ENCODE results near the gene ZSCAN32.

The ZSCAN32 gene

DNA sequence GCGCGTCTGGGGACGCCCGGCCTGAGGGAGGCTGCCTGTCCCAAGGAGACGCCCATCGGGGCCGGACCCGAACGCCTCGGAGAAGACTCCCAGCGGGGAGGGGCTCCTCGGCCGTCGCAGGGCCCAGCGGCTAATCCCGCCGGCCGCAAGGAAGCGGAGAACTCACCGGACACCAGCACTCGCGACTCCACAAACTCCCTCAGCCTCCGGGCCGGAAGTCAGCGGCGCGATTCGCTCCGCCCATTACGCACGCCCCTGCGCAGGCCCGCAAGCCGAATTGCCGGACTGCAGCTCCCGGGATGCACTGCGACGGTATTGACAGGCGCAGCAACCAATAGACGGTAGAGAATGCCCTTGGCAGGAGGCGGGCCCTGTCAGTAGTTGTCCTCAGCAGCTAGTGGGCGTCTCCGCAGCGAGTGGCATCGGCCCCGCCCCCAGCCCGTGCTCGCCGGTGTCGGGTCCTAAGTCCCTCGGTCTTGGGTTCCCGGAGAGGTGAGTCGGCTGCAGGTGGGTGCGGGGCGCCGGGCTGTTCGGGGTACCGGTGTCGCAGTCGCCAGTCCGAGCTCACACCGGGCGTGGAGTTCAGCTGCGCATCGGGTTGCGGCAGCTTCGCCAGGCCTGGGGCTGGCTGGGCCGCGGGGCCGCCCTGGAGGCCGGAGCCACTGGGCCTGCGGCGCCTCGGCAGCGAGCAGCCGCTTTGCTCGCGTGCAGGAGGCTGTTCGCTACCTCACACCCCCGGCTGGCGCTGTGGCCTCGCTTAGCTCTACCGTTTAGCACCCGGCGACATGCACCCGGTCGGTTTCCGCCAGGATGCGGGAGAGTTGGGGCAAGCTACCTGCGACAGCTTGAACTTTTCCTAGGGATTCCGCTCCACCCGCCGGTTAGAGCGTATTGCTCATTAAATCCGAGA lies at the start of gene ZSCAN32, which contains the start of gene ZNF174:
ZSCAN32 (minus strand) TSS at position 226 of the 910 bp plus-strand sequence. CDS start 3,447 bp downstream, outside the sequence.
ZNF174 (plus strand) TSS at position 437 of the 910 bp plus-strand sequence. CDS start 790 bp downstream, outside the sequence.
- peak; percentile 97 for DNase-seq (ENCODE audit: low read depth)

DNA sequence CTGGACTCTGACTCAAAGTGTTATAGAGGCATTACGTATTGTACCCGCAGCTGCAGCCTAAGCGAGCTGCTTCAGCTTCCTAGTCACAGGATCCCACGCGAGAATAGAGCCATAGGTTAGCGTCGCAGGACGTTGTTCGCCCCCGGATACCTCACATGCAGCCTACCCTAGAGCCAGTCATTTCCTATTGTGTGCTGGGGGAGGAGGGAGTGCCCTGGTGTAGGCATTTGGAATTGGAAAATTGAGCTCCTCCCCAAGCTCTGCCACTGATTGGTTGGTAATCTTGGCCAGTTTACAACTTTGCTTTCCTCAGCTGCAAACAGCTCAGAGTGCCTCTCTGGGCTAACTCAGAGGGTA lies 43.2 kb upstream of the ZSCAN32 start:
- peak; percentile 32 for DNase-seq (ENCODE audit: low read depth)

DNA sequence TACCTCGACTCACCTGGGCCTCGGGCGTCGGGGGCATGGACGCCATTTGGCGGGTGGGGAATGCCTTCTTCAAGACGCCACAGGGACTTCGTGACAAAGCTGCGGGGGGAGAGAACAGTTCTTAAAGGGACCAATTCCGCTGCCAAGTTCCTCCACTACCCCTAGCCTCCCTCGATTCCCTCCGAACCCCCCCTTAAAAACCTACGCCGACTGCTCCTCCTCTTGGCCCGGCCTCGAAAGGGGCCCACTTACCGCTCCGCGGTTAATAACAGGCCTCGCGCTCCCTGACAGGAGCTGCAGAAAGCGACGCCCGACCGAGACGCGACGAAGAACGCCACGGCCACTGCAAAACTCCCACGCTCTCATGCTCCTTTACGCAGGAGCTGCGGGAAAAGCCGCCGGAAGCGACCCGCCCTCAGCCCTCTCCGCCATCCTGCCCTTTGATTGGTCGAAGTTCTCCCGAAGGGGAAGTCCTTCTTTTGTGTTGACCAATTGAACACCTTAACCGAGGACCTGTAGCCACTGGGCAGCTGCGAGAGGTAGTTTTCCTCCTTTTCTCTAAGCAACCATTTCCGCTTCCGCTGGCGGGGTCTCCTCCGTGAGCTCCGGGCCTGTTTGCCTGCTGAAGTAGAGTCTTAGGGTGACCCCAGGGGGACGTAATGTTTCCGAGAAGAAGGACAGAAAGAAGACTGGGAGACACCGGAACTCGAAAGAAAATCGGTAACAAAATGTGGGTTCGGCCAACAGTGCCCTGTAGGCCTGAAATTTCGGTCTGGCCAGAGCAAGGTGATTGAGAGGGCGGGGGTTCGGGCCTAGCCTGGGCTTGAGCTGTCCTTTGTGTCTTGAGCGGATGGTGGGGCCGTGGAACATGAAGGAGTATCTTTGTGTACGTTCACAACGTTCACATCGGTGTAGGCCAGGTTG lies 42.6 kb upstream of the ZSCAN32 start, which contains the start of the genes NAA60 and ZNF597:
NAA60 (plus strand) TSS at position 573 of the 924 bp plus-strand sequence. CDS start 32,548 bp downstream, outside the sequence.
ZNF597 (minus strand) TSS at position 397 of the 924 bp plus-strand sequence; CDS start at position 46, 351 bp downstream.
- peak; percentile 67 for DNase-seq (ENCODE audit: low read depth)

DNA sequence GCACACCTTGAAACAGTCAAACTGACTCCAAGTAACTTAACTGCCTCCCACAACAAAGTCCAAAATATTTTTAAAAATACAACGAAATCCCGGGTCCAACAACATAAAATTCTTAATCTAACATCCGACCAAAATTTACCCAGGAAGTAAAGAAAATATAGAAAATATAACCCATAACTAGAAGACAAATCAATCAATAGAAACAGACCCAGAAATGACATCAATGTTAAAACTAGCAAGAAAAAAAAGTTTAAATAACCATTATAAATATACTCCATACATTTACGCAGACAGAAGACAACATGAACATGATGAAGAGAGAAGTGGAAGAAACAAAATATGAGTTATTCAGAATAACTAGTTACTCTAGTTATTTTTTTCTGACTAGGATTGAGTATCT lies 38.8 kb upstream of the ZSCAN32 start:
- DNase-seq (ENCODE audit: low read depth) = no peak

DNA sequence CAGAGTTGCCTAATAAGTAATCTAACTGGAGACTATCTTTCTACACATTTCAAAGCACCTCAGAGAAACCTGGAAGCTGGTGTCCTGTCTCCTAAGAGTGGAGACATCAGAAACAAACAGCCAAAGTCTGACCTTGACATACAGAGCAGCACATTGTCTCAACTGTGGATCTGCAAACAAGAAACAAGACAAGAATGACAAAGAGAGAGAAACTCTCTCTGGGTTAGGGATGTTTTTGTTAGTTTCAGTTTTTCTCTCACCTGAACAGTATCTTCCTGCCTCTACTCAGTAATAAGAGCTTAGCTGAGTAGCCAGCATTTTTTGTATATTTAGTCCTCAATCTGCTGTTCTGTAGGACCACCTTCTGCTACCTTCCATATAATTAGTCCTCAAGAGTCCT lies 33.6 kb upstream of the ZSCAN32 start:
- DNase-seq (ENCODE audit: low read depth) = no peak

DNA sequence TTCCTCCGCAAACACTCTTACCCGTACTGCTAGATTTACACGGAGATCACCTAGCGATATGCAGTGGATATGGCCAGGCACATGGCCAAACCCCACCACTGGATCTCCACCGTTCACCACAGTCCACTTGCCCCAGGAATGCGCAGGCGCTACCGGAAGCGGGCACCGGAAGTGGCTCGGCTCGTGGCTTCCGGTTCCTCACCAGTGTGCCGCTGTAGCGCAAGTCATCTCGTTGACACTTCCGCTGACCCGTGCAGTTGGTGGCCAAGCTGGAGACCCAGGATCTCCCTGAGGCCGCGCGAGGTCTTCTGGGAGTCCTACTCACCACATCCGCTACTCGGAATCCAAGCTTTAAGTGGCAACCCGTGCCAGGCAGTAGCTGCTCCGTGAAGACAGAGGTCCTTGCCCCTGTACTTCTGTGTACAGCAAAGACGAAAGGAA lies 31.0 kb upstream of the ZSCAN32 start:
- peak; percentile 28 for DNase-seq (ENCODE audit: low read depth)

DNA sequence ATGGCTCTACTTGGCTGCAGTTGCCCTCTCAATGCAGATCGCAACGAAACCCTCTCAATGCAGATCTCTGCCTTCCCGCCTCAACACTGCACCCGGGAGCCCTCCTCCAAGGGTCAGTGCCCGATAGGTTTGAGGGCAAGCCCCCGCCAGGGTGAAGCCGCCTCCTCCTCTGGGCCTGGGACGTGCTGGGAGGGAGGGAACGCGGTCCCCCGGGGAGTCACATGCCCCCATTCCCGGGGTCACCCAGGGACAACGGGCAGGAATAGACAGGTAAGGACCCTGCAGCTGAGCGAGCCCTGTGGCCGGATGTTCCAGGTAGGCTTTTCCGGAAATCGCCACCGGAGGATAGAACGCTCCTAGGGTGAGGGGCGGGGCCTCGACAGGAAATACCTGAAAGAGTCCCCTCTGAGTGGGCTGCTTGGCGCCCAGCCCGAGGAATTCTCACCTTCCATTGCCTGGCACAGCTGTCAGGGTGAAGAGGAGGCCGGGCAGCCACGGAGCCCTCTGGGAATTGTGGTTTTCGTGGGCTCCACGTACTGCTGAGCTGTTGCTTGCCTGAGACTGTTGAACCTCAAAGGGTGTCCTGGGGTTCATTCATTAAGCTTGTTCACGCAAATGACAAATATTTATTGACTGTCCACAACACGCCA lies 13.1 kb upstream of the ZSCAN32 start:
- no peak for DNase-seq (ENCODE audit: low read depth)

DNA sequence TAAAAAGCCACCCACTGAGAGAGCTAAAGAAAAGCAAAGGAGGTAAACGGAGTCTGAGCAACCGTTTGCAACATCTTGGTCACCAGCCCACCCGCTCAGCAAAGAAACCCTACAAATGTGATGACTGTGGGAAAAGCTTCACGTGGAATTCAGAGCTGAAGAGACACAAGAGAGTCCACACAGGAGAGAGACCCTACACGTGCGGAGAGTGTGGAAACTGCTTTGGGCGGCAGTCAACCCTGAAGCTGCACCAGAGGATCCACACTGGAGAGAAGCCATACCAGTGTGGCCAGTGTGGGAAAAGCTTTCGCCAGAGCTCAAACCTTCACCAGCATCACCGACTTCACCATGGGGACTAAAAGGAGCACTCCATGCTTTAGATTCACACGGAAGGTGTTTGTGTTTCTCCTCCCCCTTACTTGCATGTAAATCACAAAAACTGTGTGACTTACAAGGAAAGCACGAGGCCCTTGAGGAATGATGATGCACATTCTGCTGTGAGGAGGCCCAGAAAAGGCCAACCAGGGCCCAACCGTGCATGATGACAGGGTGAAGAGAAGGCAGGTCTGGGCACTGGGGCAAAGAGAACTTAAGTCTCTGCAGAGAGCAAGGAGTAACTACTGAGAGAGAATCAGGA lies 7.9 kb upstream of the ZSCAN32 start:
- DNase-seq (ENCODE audit: low read depth) = no peak

DNA sequence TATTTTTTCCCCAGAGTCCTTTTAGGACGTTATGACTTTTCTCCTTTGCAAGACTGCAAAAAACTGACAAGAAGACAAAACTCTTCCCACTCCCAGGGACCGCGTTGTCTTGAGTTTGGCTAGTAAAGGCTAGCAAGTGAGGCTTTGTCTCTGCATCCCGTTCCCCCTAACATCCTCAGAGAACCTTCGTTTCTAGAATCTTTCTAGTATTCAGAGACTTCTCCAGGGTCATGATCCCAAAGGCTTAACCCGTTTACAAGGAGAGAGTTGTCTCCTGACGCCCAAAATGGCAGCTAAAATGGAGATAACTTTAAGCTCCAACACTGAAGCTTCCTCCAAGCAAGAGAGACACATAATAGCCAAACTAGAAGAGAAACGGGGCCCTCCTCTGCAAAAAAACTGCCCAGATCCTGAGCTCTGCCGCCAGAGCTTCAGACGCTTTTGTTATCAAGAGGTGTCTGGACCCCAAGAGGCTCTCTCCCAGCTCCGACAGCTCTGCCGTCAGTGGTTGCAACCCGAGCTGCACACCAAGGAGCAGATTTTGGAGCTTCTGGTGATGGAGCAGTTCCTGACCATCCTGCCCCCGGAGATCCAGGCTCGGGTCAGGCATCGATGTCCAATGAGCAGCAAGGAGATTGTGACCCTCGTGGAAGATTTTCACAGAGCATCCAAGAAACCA lies 1.1 kb upstream of the ZSCAN32 start:
- no peak for DNase-seq (ENCODE audit: low read depth)

DNA sequence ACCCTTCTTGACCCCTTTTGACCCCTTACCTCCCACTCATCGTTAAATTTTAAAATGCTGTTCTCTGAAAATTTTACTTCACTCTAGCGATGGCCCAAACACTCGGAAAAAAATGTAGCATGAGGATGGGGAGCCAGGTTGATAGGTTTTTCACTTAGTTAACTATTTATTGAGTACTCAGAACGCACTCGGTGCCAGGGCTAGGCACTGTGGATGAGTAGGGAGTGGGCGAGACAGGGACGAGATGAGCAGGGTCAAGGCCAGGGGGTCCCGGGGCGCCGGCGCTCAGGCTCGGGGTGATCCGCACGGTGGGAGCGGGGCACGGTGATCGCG lies 392 bp downstream of the ZSCAN32 start:
- no peak for DNase-seq (ENCODE audit: low read depth)

DNA sequence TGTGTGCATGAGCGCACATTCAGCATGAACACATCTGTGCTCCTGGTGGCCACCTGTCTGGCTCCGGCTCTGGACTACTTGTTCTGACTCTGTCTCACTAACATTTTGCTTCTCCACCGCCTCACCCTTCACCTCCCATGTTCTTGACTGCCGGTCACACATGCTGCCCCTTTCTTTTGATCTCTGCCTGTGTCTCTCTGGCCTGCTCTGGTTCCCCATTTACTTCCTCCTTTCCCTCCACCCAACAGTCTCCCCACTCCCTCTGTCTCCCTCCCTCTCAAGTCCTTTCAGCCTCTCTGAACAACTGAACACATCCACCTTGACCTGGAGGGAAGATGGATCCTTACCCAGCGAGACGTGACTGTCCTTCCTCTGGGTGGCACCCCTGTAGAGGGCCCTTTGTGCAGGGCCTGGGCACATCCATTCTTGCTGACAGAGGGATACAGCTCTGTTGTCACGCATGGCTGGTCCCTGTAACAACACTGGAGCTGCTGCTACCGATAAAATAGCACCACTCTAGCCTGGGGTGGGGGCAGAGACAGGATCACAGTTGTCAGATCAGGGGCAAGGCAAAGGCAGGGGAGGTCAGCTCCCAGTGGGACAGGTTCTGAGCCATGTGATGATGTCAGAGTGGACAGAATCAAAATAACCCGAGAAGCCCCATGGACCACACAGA lies 11.0 kb downstream of the ZSCAN32 start:
- DNase-seq (ENCODE audit: low read depth) = no peak

DNA sequence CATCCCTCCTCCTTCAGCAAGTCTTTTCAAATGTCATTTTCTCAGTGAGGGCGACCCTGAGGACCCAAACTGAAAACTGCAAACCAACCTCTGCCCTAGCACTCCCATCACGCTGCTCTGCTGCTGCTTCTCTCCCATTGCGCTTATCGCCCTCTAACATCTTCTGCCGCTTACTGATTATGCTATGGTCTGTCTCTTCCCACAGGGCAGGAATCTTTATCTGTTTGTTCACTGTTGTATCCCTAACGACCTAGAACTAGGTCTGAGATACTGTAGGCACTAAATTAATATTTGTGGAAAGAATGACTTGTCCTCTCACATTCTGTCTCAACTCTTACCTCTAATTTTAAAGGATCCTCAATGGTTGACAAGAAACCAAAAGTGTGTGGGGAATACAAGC lies 12.5 kb downstream of the ZSCAN32 start:
- no peak for DNase-seq (ENCODE audit: low read depth)

DNA sequence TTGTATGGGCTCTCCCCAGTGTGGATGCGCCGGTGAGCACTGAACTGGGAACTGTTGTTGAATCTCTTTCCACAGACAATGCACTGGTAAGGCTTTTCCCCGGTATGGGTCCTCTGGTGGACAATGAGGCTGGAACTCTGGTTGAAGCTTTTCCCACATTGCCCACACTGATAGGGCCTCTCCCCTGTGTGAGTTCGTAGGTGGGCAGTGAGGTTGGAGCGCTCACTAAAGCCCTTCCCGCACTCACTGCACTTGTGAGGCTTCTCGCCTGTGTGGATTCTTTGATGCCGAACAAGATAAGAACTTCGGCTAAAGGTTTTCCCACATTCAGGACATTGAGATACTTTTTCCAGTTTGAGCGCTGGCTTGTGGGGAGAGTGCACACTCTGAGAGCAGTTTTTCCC lies 17.8 kb downstream of the ZSCAN32 start:
- no peak for DNase-seq (ENCODE audit: low read depth)

DNA sequence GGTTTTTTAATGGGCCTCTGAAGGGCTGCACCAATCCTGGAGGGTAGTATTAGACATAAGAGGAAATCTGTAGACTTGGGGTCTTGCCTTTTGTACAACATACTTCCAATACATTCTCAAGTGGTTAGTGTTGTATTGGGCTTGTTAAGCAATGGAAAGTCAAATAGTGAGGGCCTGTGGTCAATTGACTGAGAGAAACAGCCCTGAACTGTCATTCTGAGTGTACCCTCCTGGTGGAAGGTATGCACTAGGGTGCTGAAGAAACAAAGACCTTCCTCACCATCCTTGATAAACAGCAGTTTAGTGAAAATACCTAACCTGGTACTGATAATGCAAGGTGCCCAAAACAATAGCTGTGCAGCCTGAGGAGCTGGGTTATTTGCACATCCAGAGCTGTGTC lies 22.9 kb downstream of the ZSCAN32 start:
- DNase-seq (ENCODE audit: low read depth) = no peak

DNA sequence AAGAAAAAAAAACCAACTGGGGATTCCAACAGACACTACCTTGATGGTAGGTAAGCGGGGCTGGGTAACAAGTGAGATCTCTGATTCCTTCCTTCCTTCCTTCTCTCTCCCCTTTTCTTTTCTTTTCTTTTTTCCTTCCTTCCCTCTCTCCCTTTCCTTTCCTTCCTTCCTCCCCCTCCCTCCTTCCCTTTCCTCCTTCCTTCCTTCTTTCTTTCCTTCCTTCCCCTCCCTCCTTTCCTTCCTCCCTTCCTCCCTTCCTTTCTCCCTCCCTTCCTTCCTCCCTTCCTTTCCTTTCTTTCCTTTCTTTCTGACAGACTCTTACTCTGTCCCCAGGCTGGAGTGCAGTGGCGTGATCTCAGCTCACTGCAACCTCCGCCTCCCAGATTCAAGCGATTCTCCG lies 25.1 kb downstream of the ZSCAN32 start:
- no peak for DNase-seq (ENCODE audit: low read depth)

DNA sequence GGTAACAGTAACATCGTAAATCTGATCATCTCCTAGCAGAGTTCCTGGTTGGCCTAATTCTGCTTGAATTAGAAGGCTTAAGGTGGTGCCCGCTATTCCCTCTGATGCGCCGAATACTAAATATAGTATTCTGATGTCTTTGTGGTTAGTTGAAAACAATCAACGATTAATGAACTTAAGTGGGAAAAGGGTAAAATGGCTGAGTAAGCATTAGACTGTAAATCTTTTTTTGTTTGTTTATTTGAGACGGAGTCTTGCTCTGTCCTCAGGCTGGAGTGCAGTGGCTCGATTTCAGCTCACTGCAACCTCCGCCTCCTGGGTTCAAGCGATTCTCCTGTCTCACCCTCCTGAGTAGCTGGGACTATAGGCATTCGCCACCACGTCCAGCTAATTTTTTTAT lies 31.7 kb downstream of the ZSCAN32 start:
- DNase-seq (ENCODE audit: low read depth) = no peak

DNA sequence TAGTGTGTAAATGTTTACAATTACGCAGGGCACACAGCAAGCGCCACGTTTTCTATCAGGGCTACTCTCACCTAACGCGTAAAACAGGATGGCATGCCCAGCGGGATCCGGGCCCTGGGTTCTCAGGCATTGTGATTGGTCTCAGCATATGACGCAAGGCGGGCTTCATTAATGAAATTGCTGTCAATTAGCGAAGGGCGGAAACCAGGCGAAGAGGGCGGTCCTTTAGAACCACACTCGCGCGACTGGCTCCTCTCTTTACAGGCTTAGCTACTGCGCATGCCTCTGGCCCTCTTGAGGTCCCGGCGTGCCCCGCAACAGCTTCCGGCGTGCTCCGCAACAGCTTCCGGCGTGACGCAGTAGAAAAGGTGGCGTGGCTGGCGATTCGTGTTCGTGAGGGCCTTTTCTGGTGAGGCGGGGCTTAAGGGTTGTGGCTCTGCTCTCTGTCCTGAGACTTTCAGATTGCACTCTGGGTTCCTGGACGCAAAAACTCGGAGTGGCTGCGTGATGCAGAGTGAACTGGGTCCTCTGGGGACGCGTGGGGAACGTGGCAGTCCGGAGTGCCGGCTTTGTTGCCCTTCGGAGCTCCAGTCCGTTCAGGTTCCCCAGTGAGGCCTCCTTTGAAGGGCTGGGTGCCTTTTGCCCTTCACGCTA lies 35.9 kb downstream of the ZSCAN32 start:
- DNase-seq (ENCODE audit: low read depth) = peak; percentile 85

DNA sequence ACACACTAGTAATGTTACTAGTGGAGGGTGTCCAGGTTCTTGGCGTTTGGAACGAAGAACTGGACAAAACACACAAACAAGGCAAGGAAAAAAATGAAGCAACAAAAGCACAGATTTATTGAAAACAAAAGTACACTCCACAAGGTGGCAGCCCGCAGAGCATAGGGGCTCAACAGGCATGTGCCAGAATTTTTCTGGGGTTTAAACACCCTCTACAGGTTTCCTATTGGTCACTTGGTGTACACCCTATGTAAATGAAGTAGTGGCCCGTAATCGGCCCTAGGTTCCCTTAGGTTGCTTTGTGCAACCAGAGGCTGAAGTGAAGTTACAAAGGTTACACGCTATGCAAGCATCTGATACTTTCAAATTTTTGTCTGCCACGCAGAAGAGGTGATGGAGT lies 37.0 kb downstream of the ZSCAN32 start:
- DNase-seq (ENCODE audit: low read depth) = no peak

DNA sequence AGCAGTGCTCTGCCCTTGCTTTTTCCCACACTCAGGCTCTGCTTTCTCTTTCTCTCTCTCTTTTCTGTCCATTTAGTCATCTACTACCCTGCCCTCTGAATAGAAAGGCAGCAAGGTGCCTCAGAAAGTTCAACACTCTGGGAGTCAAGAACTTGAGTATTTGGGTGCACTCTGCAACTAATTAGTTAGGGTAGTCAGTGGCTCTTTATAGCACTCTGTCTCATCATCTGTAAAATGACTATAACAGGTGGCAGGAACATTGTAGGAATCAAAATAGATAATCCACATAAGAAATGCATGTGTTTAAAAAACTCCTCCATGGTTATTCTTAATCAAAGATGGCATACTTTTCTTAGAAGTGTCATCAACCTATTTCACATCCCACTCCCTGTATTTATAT lies 37.9 kb downstream of the ZSCAN32 start:
- DNase-seq (ENCODE audit: low read depth) = no peak

DNA sequence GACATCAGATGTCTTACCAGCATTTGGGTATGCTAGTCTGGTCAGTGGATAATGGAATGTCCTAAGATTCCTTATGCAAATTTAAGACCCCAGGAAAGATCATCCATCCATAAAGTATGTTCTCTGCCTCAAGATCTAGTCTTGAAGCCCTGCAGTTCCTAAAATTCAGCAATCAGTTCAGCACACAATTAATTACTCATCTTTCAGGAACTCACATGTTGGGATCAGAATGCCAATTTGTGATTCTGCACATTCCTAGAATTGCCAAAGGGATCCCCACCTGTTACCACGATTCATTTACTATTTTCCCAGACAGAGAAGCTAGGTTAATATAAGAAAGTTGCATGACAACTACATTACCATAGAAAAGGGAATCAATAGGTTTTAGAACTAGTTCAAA lies 41.9 kb downstream of the ZSCAN32 start:
- DNase-seq (ENCODE audit: low read depth) = no peak
